HG03571 (cell line): ENCODE results near the gene FSIP1.
"Not testable (repeated sequence)": the region's sequence is repeated elsewhere in the genome, so short reads cannot be mapped to it uniquely, and the experiment has no call there.

ENCODE experiments used
- ATAC-seq: cut with Tn5 transposase; IDR thresholded peaks from one replicate; pipeline ENCODE4 v1.9.1; 2021; ENCODE audit not compliant: unreplicated experiment

The FSIP1 gene

GRCh38 chr15:39782441-39783138 is at the start of gene FSIP1:
TSS of gene FSIP1 (minus strand) at chr15:39782841. CDS start at chr15:39776524, 6,317 bp downstream.
- peak; percentile 99 for ATAC-seq

GRCh38 chr15:39830166-39830565 is 47.5 kb upstream of the FSIP1 start:
- ATAC-seq = no peak

- ATAC-seq = no peak
Measured at GRCh38 chr15:39828374-39828931, 45.8 kb upstream of the FSIP1 start.

- ATAC-seq = no peak
Measured at GRCh38 chr15:39826975-39827374, 44.3 kb upstream of the FSIP1 start.

- ATAC-seq = no peak
Measured at GRCh38 chr15:39823634-39824033, 41.0 kb upstream of the FSIP1 start.

- no peak for ATAC-seq
Measured at GRCh38 chr15:39820050-39820602, 37.5 kb upstream of the FSIP1 start.

GRCh38 chr15:39819533-39819932 is 36.9 kb upstream of the FSIP1 start:
- ATAC-seq = no peak

GRCh38 chr15:39817892-39818291 is 35.3 kb upstream of the FSIP1 start:
- ATAC-seq = no peak

GRCh38 chr15:39814489-39814888 is 31.8 kb upstream of the FSIP1 start:
- no peak for ATAC-seq

GRCh38 chr15:39812651-39813050 is 30.0 kb upstream of the FSIP1 start:
- ATAC-seq = not testable (repeated sequence)

GRCh38 chr15:39808909-39809308 is 26.3 kb upstream of the FSIP1 start:
- ATAC-seq = no peak

- no peak for ATAC-seq
Measured at GRCh38 chr15:39807791-39808190, 25.1 kb upstream of the FSIP1 start.

GRCh38 chr15:39804026-39804425 is 21.4 kb upstream of the FSIP1 start:
- no peak for ATAC-seq

- ATAC-seq = no peak
Measured at GRCh38 chr15:39803016-39803415, 20.4 kb upstream of the FSIP1 start.

GRCh38 chr15:39801641-39802309 is 19.1 kb upstream of the FSIP1 start:
- ATAC-seq = no peak

- ATAC-seq = no peak
Measured at GRCh38 chr15:39799552-39800011, 16.9 kb upstream of the FSIP1 start.

GRCh38 chr15:39798382-39798781 is 15.7 kb upstream of the FSIP1 start:
- ATAC-seq = no peak

- no peak for ATAC-seq
Measured at GRCh38 chr15:39797407-39797806, 14.8 kb upstream of the FSIP1 start.

- ATAC-seq = no peak
Measured at GRCh38 chr15:39796601-39797000, 14.0 kb upstream of the FSIP1 start.

GRCh38 chr15:39795486-39795885 is 12.8 kb upstream of the FSIP1 start:
- no peak for ATAC-seq

GRCh38 chr15:39794954-39795353 is 12.3 kb upstream of the FSIP1 start:
- no peak for ATAC-seq

GRCh38 chr15:39793923-39794322 is 11.3 kb upstream of the FSIP1 start:
- ATAC-seq = no peak
